OCI-LY7 (cell line): ENCODE data around the gene CA10. TPM values are rescaled to one million over a fixed set of nuclear protein-coding genes. Genes with fewer than 3 reads are reported as not detected.

Experiments
- BruUV-seq: library from RNA; stranded (reverse); fragments of 400-500 nt; replicated peaks from 2 replicates; lab custom pipeline; 2021; lab: Mats Ljungman, UMichigan
- CTCF ChIA-PET: fragments of 300-600 bp; sonication (Branson Sonifier 250); formaldehyde crosslinking; loops from one replicate; lab custom pipeline; 2022; ENCODE audit warnings: antibody characterized with exemption; ENCODE audit not compliant: unreplicated experiment; lab: Charles Lee
- POLR2A ChIA-PET: fragments of 300-600 bp; sonication (Branson Sonifier 250); formaldehyde crosslinking; loops from one replicate; lab custom pipeline; 2022; ENCODE audit warnings: antibody characterized with exemption; lab: Charles Lee
- DNase-seq: peaks from one replicate; pipeline ENCODE4 v3.0.0-alpha.2; 2015; ENCODE audit warnings: low spot score
- H2AFZ ChIP-seq: fragments of 200-600 bp; sonication (generic), shearing (Covaris generic); 2 replicates; pipeline ENCODE4 v1.6.1; 2014; ENCODE audit warnings: mild to moderate bottlenecking, antibody characterized with exemption, low read length, moderate library complexity
- H3K27ac ChIP-seq: fragments of 200-600 bp; sonication (generic); 2 replicates; pipeline ENCODE4 v1.5.1; 2014; ENCODE audit warnings: mixed run types, low read depth, mild to moderate bottlenecking, moderate library complexity, low read length, inconsistent platforms; ENCODE audit not compliant: poor library complexity, severe bottlenecking
- H3K36me3 ChIP-seq: fragments of 200-600 bp; sonication (generic); 2 replicates; pipeline ENCODE4 v1.6.1; 2014; ENCODE audit warnings: mild to moderate bottlenecking, antibody characterized with exemption, low read length, moderate library complexity, mixed read lengths; ENCODE audit not compliant: insufficient read depth
- H3K4me1 ChIP-seq: fragments of 200-600 bp; sonication (generic); 2 replicates; pipeline ENCODE4 v1.5.1; 2014; ENCODE audit warnings: mild to moderate bottlenecking, low read length; ENCODE audit not compliant: insufficient read depth, poor library complexity, severe bottlenecking
- H3K4me2 ChIP-seq: fragments of 200-600 bp; sonication (generic); 2 replicates; pipeline ENCODE4 v1.6.1; 2014; ENCODE audit warnings: mild to moderate bottlenecking, low read length
- H3K4me3 ChIP-seq: fragments of 200-600 bp; sonication (generic); 2 replicates; pipeline ENCODE4 v1.5.1; 2014; ENCODE audit warnings: mild to moderate bottlenecking, low read depth, low read length; ENCODE audit not compliant: poor library complexity, severe bottlenecking
- H3K79me2 ChIP-seq: fragments of 200-600 bp; sonication (generic); 2 replicates; pipeline ENCODE4 v1.6.1; 2016; ENCODE audit warnings: low read depth, mild to moderate bottlenecking, low read length, moderate library complexity, mixed read lengths; ENCODE audit not compliant: insufficient read depth
- H3K9me2 ChIP-seq: fragments of 200-600 bp; sonication (generic); 2 replicates; pipeline ENCODE4 v1.6.1; 2016; ENCODE audit warnings: mild to moderate bottlenecking, low read length, mixed read lengths; ENCODE audit not compliant: insufficient read depth
- H3K9me3 ChIP-seq: fragments of 200-600 bp; sonication (generic); 2 replicates; pipeline ENCODE4 v1.6.1; 2014; ENCODE audit warnings: mild to moderate bottlenecking, mixed run types, low read length, mixed read lengths
- H4K20me1 ChIP-seq: fragments of 200-600 bp; sonication (generic); 2 replicates; pipeline ENCODE4 v1.6.1; 2014; ENCODE audit warnings: mild to moderate bottlenecking, antibody characterized with exemption, low read length, moderate library complexity, mixed read lengths; ENCODE audit not compliant: insufficient read depth
- CTCF ChIP-seq: fragments of 200-600 bp; sonication (generic); conservative IDR thresholded peaks from 2 replicates; pipeline ENCODE4 v1.5.1; 2014; ENCODE audit warnings: mild to moderate bottlenecking, antibody characterized with exemption, low read length, moderate library complexity, mixed read lengths
- EZH2phosphoT487 ChIP-seq: fragments of 200-600 bp; sonication (generic); IDR thresholded peaks from 2 replicates; pipeline ENCODE4 v1.6.1; 2018; ENCODE audit warnings: low read depth, borderline replicate concordance, mild to moderate bottlenecking, mixed run types, antibody characterized with exemption, low read length, moderate library complexity, mixed read lengths
- intact Hi-C: fragments of 100-400 bp; cut with micrococcal nuclease; formaldehyde crosslinking; loops from one replicate; pipeline ENCODE4 v1.10.0; 2022; ENCODE audit not compliant: unreplicated experiment
- total RNA-seq, 2 experiments: library from RNA; depleted of rRNA in 1 of 2; stranded (reverse); fragments of >200 nt in 1 of 2; shearing (Covaris generic) in 1 of 2; gene quantifications; 2 replicates each; pipeline ENCODE4 v1.2.3, GENCODE V29; 2014 to 2022

Gene CA10
- total RNA-seq, 2 experiments from 2014 or later: not detected

GRCh38 chr17:51820766-51821165 is 337.7 kb downstream of the CA10 start:
- Histone ChIP-seq H3K4me3 (no peak overlapping the region), H4K20me1 (no peaks in the 10 kb centered on the region), H3K79me2 (no peaks in the 10 kb centered on the region), H3K36me3 (no peaks in the 10 kb centered on the region), H3K4me1 (no peaks in the 10 kb centered on the region), H3K9me3 (no peaks in the 10 kb centered on the region), H3K9me2 (no peaks in the 10 kb centered on the region), H3K27ac (no peak overlapping the region), H2AFZ (no peak overlapping the region), H3K4me2 (no peak overlapping the region)
- TF ChIP-seq EZH2phosphoT487 (no peak), CTCF (no peak)
- intact Hi-C loops: no loop called here
- no TSS peak for BruUV-seq
- POLR2A ChIA-PET: no interaction called here
- no peak for DNase-seq
- CTCF ChIA-PET: no interaction called here

- H2AFZ ChIP-seq: no peak overlapping the region
- TF ChIP-seq EZH2phosphoT487: no peak
- no peak for TF ChIP-seq CTCF
- no peaks in the 10 kb centered on the region for H3K36me3 ChIP-seq
- ChIA-PET CTCF (no interaction called here), POLR2A (no interaction called here)
- intact Hi-C loops: no loop called here
- DNase-seq: no peak
- H3K9me2 ChIP-seq: no peaks in the 10 kb centered on the region
- H4K20me1 ChIP-seq: no peaks in the 10 kb centered on the region
- no peak overlapping the region for H3K4me2 ChIP-seq
- H3K9me3 ChIP-seq: no peaks in the 10 kb centered on the region
- no peaks in the 10 kb centered on the region for H3K79me2 ChIP-seq
- H3K4me1 ChIP-seq: no peaks in the 10 kb centered on the region
- BruUV-seq: no TSS peak
- no peak overlapping the region for H3K27ac ChIP-seq
- no peak overlapping the region for H3K4me3 ChIP-seq
Observed at GRCh38 chr17:51820252-51820651, 338.3 kb downstream of the CA10 start.

- POLR2A ChIA-PET: no interaction called here
- no peaks in the 10 kb centered on the region for H3K9me3 ChIP-seq
- H3K27ac ChIP-seq: no peak overlapping the region
- no peak overlapping the region for H3K4me3 ChIP-seq
- H3K36me3 ChIP-seq: no peaks in the 10 kb centered on the region
- H4K20me1 ChIP-seq: no peaks in the 10 kb centered on the region
- no peak overlapping the region for H2AFZ ChIP-seq
- intact Hi-C loops: no loop called here
- no TSS peak for BruUV-seq
- H3K79me2 ChIP-seq: no peaks in the 10 kb centered on the region
- no peaks in the 10 kb centered on the region for H3K9me2 ChIP-seq
- CTCF ChIA-PET: no interaction called here
- DNase-seq: no peak
- H3K4me1 ChIP-seq: no peaks in the 10 kb centered on the region
- no peak overlapping the region for H3K4me2 ChIP-seq
- no peak for TF ChIP-seq EZH2phosphoT487
- TF ChIP-seq CTCF: no peak
Observed at GRCh38 chr17:51819341-51820219, 338.9 kb downstream of the CA10 start.
